Measurements from ENCODE around the gene PURA.

DNA sequence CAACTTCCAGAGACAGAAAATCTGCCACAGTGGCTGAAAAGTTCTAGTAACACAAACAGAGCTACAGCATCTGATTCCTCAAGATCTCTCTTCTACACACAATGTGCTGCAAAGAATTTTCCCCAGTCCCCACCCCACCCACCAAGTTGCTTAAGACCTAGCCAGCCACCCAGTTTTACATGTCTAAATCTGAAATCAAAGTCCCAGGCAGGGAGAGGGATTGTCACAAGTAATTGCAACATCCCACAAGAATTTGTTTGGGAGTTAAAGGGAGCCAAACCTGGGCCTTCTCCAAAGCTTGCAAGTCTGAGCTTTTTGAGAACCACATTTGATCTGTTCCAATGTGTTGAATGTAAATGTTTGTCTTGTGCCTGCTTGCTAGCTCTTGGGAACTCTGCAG lies 27.3 kb downstream of the PURA start:
- TF ChIP-seq CTCF (conservative IDR thresholded peaks at IDR 0.05; ENCODE audit: low read depth, low read length): no peak
- TF ChIP-seq EZH2 (IDR thresholded peaks at IDR 0.05; ENCODE audit: borderline replicate concordance, low read depth, low read length, poor library complexity, severe bottlenecking): no peak

All from A673 (cell line).